GM12878 (cell line): ENCODE measurements around the gene STRA8. TPM values are rescaled to one million over a fixed set of nuclear protein-coding genes. Genes with fewer than 3 reads are reported as not detected.

Experiments
- BCL3 ChIP-seq: IDR thresholded peaks from 2 replicates; pipeline ENCODE4 v1.6.1; 2011; ENCODE audit warnings: borderline replicate concordance, low read depth, mild to moderate bottlenecking, moderate library complexity, low read length; ENCODE audit not compliant: insufficient read depth, poor library complexity, severe bottlenecking
- BCLAF1 ChIP-seq: fragments of 450-650 bp; IDR thresholded peaks from 2 replicates; pipeline ENCODE4 v1.6.1; 2017; ENCODE audit warnings: antibody characterized with exemption, mild to moderate bottlenecking, moderate library complexity
- CHD4 ChIP-seq: fragments of 200-600 bp; sonication (generic); IDR thresholded peaks from 2 replicates; pipeline ENCODE4 v1.6.1; 2016; ENCODE audit warnings: mild to moderate bottlenecking
- HCFC1 ChIP-seq: fragments of 150-350 bp; IDR thresholded peaks from 2 replicates; pipeline ENCODE4 v1.6.1; 2014; ENCODE audit warnings: low read length
- ZBTB11 ChIP-seq: fragments of 450-650 bp; formaldehyde crosslinking; IDR thresholded peaks from 2 replicates; pipeline ENCODE4 v1.5.0; 2022; ENCODE audit warnings: mild to moderate bottlenecking, missing genetic modification characterization
- polyA plus RNA-seq, 11 experiments: library from polyadenylated mRNA; depleted of rRNA in 4 of 11; unstranded in 6 of 11; stranded (reverse) in 5 of 11; fragments of >200 nt; fragmentation: Nextera tagmentation in 4 of 11; fragmentation: Illumina TruSeq in 1 of 11; extraction: Ambion mirVana in 4 of 11; extraction: Trizol in 1 of 11; gene quantifications; 1 replicate in 1 of 11; 2 replicates in 10 of 11; pipeline versions ENCODE4 v1.2.1 to v1.2.3, GENCODE V29; 2011 to 2016; ENCODE audit warnings: inconsistent platforms in 2 of 11, missing spikeins in 2 of 11, low read depth in 1 of 11
- total RNA-seq, 4 experiments: library from RNA; depleted of rRNA in 3 of 4; stranded (reverse); fragments of >200 nt in 3 of 4; fragmentation: Illumina TruSeq in 1 of 4; extraction: Trizol in 1 of 4; gene quantifications; 2 replicates each; pipeline versions ENCODE4 v1.2.1 to v1.2.3, GENCODE V29; 2013 to 2021

Gene STRA8
- total and polyA plus RNA-seq, 10 of the 15 experiments (the other 5 are each of a cell fraction or from before 2014, with no cell fraction given): 0.15 TPM; not detected in 9

GRCh38 chr7:135251496-135252391 is 18.1 kb downstream of the STRA8 start (continued):
- TF ChIP-seq ZBTB11 (CRISPR knock-in tag): no peak
- TF ChIP-seq CHD4: no peak
- TF ChIP-seq BCLAF1: no peak
- TF ChIP-seq BCL3: no peak
- TF ChIP-seq HCFC1: no peak
